HEK293 (cell line): ENCODE results near the gene TET1.
A peak's percentile ranks its signal among the peaks of the same experiment; 100 is the strongest.

ENCODE experiments used
- CTCF ChIA-PET: fragments of 350-600 bp; formaldehyde crosslinking; extraction: SDS; loops from one replicate; lab custom pipeline; 2021; ENCODE audit warnings: antibody characterized with exemption; lab: Yijun Ruan, JAX
- POLR2A ChIA-PET: fragments of 300-600 bp; formaldehyde crosslinking; extraction: SDS; loops from one replicate; lab custom pipeline; 2020; ENCODE audit warnings: antibody characterized with exemption, inconsistent platforms; lab: Yijun Ruan, JAX
- H3K27ac ChIP-seq: fragments of 200-500 bp; sonication (Bioruptor generic); 2 replicates; pipeline ENCODE4 v1.5.1; 2014; ENCODE audit warnings: low read depth, low read length, control low read depth, inconsistent platforms; ENCODE audit errors: extremely low read depth
- H3K36me3 ChIP-seq, 2 experiments: fragments of 200-500 bp in 1 of 2; sonication (Bioruptor generic) in 1 of 2; 1 replicate in 1 of 2; 2 replicates in 1 of 2; pipeline ENCODE4 v1.5.1; 2014 to 2017; ENCODE audit warnings: inconsistent platforms in 2 of 2, low read length in 2 of 2; ENCODE audit not compliant: control insufficient read depth in 2 of 2, insufficient read depth in 1 of 2
- H3K4me1 ChIP-seq: fragments of 200-500 bp; sonication (Bioruptor generic); 2 replicates; pipeline ENCODE4 v1.5.1; 2014; ENCODE audit warnings: mild to moderate bottlenecking, low read length, inconsistent platforms; ENCODE audit not compliant: control insufficient read depth, insufficient read depth
- H3K4me3 ChIP-seq: 2 replicates; pipeline ENCODE4 v1.5.1; 2011; ENCODE audit warnings: low read depth, mild to moderate bottlenecking, control low read depth, low read length, moderate library complexity
- H3K9me3 ChIP-seq: fragments of 200-500 bp; sonication (Bioruptor generic); 2 replicates; pipeline ENCODE4 v1.5.1; 2014; ENCODE audit warnings: low read depth, low read length, inconsistent platforms; ENCODE audit not compliant: control insufficient read depth, insufficient read depth
- MZF1 ChIP-seq: fragments of 450-650 bp; formaldehyde crosslinking; IDR thresholded peaks from 2 replicates; pipeline ENCODE4 v1.5.1; 2017; ENCODE audit warnings: missing biosample characterization, missing genetic modification characterization, borderline replicate concordance
- PRDM1 ChIP-seq: fragments of 450-650 bp; formaldehyde crosslinking; IDR thresholded peaks from 2 replicates; pipeline ENCODE4; 2016; ENCODE audit warnings: missing biosample characterization, missing genetic modification characterization
- ZFP3 ChIP-seq: fragments of 450-650 bp; formaldehyde crosslinking; IDR thresholded peaks from 2 replicates; pipeline ENCODE4 v1.5.1; 2016; ENCODE audit warnings: low read depth, missing biosample characterization, missing genetic modification characterization
- ZNF114 ChIP-seq: fragments of 450-650 bp; formaldehyde crosslinking; IDR thresholded peaks from 2 replicates; pipeline ENCODE4 v1.5.0; 2017; ENCODE audit warnings: missing biosample characterization, missing genetic modification characterization
- ZNF133 ChIP-seq: fragments of 450-650 bp; formaldehyde crosslinking; IDR thresholded peaks from 2 replicates; pipeline ENCODE4 v1.5.1; 2016; ENCODE audit warnings: missing biosample characterization, missing genetic modification characterization
- ZNF19 ChIP-seq: fragments of 450-650 bp; formaldehyde crosslinking; IDR thresholded peaks from 2 replicates; pipeline ENCODE4; 2016; ENCODE audit warnings: missing biosample characterization, missing genetic modification characterization, low read depth
- ZNF223 ChIP-seq: fragments of 450-650 bp; formaldehyde crosslinking; IDR thresholded peaks from 2 replicates; pipeline ENCODE4 v1.5.1; 2016; ENCODE audit warnings: missing biosample characterization, missing genetic modification characterization
- ZNF362 ChIP-seq: fragments of 450-650 bp; formaldehyde crosslinking; IDR thresholded peaks from 2 replicates; pipeline ENCODE4 v1.5.1; 2016; ENCODE audit warnings: missing biosample characterization, missing genetic modification characterization
- ZNF416 ChIP-seq: fragments of 450-650 bp; formaldehyde crosslinking; IDR thresholded peaks from 2 replicates; pipeline ENCODE4 v1.5.1; 2016; ENCODE audit warnings: missing biosample characterization, missing genetic modification characterization
- ZNF555 ChIP-seq: fragments of 450-650 bp; formaldehyde crosslinking; conservative IDR thresholded peaks from 2 replicates; pipeline ENCODE4 v1.5.1; 2017; ENCODE audit warnings: missing biosample characterization, mild to moderate bottlenecking, missing genetic modification characterization, inconsistent platforms
- ZNF561 ChIP-seq: fragments of 450-650 bp; IDR thresholded peaks from 2 replicates; pipeline ENCODE4 v1.5.1; 2018; ENCODE audit warnings: missing biosample characterization, missing genetic modification characterization, borderline replicate concordance
- ZNF610 ChIP-seq: fragments of 450-650 bp; formaldehyde crosslinking; IDR thresholded peaks from 2 replicates; pipeline ENCODE4 v1.5.1; 2016; ENCODE audit warnings: missing biosample characterization, missing genetic modification characterization, borderline replicate concordance
- ZNF843 ChIP-seq: fragments of 450-650 bp; formaldehyde crosslinking; IDR thresholded peaks from 2 replicates; pipeline ENCODE4 v1.5.1; 2016; ENCODE audit warnings: missing biosample characterization, missing genetic modification characterization
- TF ChIP-seq, protein P1 (sequence below): fragments of 450-650 bp; formaldehyde crosslinking; IDR thresholded peaks from 2 replicates; pipeline ENCODE4 v1.5.1; 2017; ENCODE audit warnings: missing biosample characterization, missing genetic modification characterization
- TF ChIP-seq, protein P2 (sequence below): fragments of 450-650 bp; formaldehyde crosslinking; IDR thresholded peaks from 2 replicates; pipeline ENCODE4 v1.5.1; 2016; ENCODE audit warnings: missing biosample characterization, missing genetic modification characterization
- TF ChIP-seq, protein P3 (sequence below): fragments of 450-650 bp; formaldehyde crosslinking; IDR thresholded peaks from 2 replicates; pipeline ENCODE4 v1.5.1; 2016; ENCODE audit warnings: missing biosample characterization, missing genetic modification characterization
- TF ChIP-seq, protein P4 (sequence below): fragments of 450-650 bp; formaldehyde crosslinking; IDR thresholded peaks from 2 replicates; pipeline ENCODE4 v1.5.1; 2016; ENCODE audit warnings: missing biosample characterization, missing genetic modification characterization

TET1 gene

DNA sequence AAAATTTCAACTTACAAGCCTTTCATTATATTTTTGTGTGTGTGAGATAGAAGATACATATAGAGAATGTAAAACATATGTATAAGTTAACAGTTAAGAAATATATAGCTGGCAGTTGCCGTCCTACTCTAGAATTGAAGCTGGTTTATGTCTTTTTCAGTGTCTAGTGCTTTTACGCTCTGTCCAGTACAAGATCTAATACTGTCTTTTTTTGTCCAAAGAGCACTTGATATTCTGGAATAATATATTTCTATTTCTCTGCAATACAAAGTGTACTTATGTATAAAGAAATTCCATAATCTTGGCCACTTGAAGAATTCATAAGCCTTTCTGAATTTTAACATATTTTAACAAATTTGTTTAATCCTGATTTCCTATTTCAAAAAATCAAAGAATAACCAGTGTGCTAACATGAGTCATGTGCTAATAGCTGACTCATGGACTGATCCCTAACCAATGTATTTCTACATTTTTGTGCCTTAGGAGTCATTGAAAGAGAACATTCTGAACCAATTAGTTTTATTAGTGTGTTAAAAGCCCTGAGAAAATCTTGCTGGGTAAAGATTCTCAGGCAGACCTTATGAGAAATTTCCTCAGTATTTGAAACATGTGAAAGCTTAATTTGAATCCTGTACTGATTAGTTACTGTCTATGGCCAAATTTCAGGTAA, 87.7 kb downstream of the TET1 start:
- Histone ChIP-seq H3K36me3 (peaks cover 9 to 19% of the 10 kb centered on the region in 2 experiments), H3K9me3 (no peaks in the 10 kb centered on the region), H3K4me3 (no peak overlapping the region), H3K27ac (no peak overlapping the region), H3K4me1 (no peaks in the 10 kb centered on the region; the same call in 1 of the 2 replicates)
- ChIA-PET POLR2A (no interaction called here), CTCF (interaction anchor here (0.5 kb wide), 1 partner anchor 72 kb away, joined by 3 read pairs; no protein-coding TSS in a partner anchor)
- TF ChIP-seq ZNF223 (tag by site-specific recombination) (no peak), ZNF114 (tag by site-specific recombination) (no peak), ZNF133 (tag by site-specific recombination) (peak; percentile 82), PRDM1 (tag by site-specific recombination) (no peak)
- TF ChIP-seq, protein P1, sequence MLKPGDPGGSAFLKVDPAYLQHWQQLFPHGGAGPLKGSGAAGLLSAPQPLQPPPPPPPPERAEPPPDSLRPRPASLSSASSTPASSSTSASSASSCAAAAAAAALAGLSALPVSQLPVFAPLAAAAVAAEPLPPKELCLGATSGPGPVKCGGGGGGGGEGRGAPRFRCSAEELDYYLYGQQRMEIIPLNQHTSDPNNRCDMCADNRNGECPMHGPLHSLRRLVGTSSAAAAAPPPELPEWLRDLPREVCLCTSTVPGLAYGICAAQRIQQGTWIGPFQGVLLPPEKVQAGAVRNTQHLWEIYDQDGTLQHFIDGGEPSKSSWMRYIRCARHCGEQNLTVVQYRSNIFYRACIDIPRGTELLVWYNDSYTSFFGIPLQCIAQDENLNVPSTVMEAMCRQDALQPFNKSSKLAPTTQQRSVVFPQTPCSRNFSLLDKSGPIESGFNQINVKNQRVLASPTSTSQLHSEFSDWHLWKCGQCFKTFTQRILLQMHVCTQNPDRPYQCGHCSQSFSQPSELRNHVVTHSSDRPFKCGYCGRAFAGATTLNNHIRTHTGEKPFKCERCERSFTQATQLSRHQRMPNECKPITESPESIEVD (tag by site-specific recombination): peak; percentile 65

- no peaks in the 10 kb centered on the region for H3K9me3 ChIP-seq
- no peak overlapping the region for H3K4me3 ChIP-seq
- peaks cover 6 to 16% of the 10 kb centered on the region in 2 experiments; a peak in 2 of 3 replicates for H3K36me3 ChIP-seq
- ChIA-PET POLR2A (no interaction called here), CTCF (interaction anchor here (0.6 kb wide), 2 partner anchors 17 to 200 kb away, joined by 3 read pairs; no protein-coding TSS in a partner anchor)
- no peak overlapping the region for H3K27ac ChIP-seq
- no peaks in the 10 kb centered on the region for H3K4me1 ChIP-seq
- TF ChIP-seq ZNF19 (tag by site-specific recombination) (no peak), ZNF362 (tag by site-specific recombination) (no peak), ZNF610 (tag by site-specific recombination) (peak; percentile 99)
- TF ChIP-seq, all 188 proteins: peak for 1
Measured at GRCh38 chr10:68655620-68656126, 95.5 kb downstream of the TET1 start.

DNA sequence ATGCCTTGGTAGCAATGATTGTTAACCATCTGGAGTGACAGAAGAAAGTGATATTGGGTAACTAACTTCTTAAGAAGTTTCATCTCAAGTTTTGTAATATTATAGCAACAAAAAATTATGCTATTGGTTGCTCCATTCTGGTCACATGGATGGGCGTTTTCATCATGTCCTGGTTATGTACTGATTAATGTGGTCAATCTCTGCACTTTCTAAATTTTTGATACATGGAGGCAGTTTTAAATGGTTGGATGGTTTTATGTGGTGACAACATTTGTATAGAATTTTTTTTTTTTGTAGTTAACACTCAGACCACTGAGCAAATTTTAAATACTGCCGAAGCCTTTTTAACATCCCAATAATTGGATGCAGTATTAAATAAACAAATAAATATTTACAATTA, 105.7 kb downstream of the TET1 start:
- Histone ChIP-seq H3K4me1 (no peaks in the 10 kb centered on the region), H3K4me3 (no peak overlapping the region), H3K27ac (no peak overlapping the region), H3K9me3 (no peaks in the 10 kb centered on the region), H3K36me3 (peaks cover 0 to 11% of the 10 kb centered on the region in 2 experiments)
- ChIA-PET CTCF (no interaction called here), POLR2A (no interaction called here)
- TF ChIP-seq ZNF555 (tag by site-specific recombination) (no peak), MZF1 (tag by site-specific recombination) (no peak), ZNF416 (tag by site-specific recombination) (no peak), ZFP3 (tag by site-specific recombination) (no peak), ZNF561 (tag by site-specific recombination) (no peak), ZNF843 (tag by site-specific recombination) (no peak)
- TF ChIP-seq, protein P2, sequence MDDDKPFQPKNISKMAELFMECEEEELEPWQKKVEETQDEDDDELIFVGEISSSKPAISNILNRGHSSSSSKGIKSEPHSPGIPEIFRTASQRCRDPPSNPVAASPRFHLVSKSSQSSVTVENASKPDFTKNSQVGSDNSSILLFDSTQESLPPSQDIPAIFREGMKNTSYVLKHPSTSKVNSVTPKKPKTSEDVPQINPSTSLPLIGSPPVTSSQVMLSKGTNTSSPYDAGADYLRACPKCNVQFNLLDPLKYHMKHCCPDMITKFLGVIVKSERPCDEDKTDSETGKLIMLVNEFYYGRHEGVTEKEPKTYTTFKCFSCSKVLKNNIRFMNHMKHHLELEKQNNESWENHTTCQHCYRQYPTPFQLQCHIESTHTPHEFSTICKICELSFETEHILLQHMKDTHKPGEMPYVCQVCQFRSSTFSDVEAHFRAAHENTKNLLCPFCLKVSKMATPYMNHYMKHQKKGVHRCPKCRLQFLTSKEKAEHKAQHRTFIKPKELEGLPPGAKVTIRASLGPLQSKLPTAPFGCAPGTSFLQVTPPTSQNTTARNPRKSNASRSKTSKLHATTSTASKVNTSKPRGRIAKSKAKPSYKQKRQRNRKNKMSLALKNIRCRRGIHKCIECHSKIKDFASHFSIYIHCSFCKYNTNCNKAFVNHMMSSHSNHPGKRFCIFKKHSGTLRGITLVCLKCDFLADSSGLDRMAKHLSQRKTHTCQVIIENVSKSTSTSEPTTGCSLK (tag by site-specific recombination): no peak
- TF ChIP-seq, protein P3, sequence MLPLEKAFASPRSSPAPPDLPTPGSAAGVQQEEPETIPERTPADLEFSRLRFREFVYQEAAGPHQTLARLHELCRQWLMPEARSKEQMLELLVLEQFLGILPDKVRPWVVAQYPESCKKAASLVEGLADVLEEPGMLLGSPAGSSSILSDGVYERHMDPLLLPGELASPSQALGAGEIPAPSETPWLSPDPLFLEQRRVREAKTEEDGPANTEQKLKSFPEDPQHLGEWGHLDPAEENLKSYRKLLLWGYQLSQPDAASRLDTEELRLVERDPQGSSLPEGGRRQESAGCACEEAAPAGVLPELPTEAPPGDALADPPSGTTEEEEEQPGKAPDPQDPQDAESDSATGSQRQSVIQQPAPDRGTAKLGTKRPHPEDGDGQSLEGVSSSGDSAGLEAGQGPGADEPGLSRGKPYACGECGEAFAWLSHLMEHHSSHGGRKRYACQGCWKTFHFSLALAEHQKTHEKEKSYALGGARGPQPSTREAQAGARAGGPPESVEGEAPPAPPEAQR (tag by site-specific recombination): no peak
- TF ChIP-seq, protein P4, sequence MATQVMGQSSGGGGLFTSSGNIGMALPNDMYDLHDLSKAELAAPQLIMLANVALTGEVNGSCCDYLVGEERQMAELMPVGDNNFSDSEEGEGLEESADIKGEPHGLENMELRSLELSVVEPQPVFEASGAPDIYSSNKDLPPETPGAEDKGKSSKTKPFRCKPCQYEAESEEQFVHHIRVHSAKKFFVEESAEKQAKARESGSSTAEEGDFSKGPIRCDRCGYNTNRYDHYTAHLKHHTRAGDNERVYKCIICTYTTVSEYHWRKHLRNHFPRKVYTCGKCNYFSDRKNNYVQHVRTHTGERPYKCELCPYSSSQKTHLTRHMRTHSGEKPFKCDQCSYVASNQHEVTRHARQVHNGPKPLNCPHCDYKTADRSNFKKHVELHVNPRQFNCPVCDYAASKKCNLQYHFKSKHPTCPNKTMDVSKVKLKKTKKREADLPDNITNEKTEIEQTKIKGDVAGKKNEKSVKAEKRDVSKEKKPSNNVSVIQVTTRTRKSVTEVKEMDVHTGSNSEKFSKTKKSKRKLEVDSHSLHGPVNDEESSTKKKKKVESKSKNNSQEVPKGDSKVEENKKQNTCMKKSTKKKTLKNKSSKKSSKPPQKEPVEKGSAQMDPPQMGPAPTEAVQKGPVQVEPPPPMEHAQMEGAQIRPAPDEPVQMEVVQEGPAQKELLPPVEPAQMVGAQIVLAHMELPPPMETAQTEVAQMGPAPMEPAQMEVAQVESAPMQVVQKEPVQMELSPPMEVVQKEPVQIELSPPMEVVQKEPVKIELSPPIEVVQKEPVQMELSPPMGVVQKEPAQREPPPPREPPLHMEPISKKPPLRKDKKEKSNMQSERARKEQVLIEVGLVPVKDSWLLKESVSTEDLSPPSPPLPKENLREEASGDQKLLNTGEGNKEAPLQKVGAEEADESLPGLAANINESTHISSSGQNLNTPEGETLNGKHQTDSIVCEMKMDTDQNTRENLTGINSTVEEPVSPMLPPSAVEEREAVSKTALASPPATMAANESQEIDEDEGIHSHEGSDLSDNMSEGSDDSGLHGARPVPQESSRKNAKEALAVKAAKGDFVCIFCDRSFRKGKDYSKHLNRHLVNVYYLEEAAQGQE (tag by site-specific recombination): no peak
